ENCODE results near the gene TRANK1. TPM values are rescaled to one million over a fixed set of nuclear protein-coding genes. Genes with fewer than 3 reads are reported as not detected.
A peak's percentile ranks its signal among the peaks of the same experiment; 100 is the strongest.

TRANK1 gene
- total and polyA plus RNA-seq, 2 experiments from 2014 or later = 1.8 to 6.7 TPM

DNA sequence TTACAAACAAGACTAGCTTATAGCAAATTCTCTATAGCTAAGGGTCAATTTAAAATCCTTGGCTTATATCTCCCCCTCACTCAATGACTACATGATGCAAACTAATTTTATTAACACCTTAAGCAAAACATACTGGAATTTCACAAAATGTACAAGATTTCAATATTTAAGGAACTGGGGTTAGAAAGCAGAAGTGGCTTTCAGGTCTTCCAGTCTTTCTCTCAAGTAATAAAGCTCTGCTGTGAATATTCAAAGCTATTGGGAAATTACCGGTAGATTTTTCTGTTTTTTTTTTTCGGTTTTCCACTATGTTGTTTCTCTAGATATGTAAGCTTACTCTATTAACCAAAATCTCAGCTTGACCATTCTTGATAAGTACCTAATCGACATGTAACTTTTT lies 44.2 kb upstream of the TRANK1 start:
- Histone ChIP-seq H3K27me3 (ENCODE audit: insufficient read depth) (no peaks in the 10 kb centered on the region), H3K4me1 (ENCODE audit: insufficient read depth) (peaks cover 37% of the 10 kb centered on the region), H3F3A (replicated peaks; ENCODE audit: low read depth) (no peaks in the 10 kb centered on the region), H3K36me3 (ENCODE audit: insufficient read depth) (peaks cover 24% of the 10 kb centered on the region), H4K20me1 (replicated peaks; ENCODE audit: insufficient read depth) (peaks cover 27% of the 10 kb centered on the region; the same call in 1 of the 2 replicates), H3K4me3 (peak overlapping the region; percentile 83; the same call in 1 of the 2 replicates), H3K9me2 (ENCODE audit: insufficient read depth) (no peaks in the 10 kb centered on the region), H3K79me2 (replicated peaks; ENCODE audit: insufficient read depth) (peaks cover 49% of the 10 kb centered on the region), H3K27ac (ENCODE audit: low read depth) (no peak overlapping the region), H2AFZ (no peak overlapping the region), H3K4me2 (peak overlapping the region; percentile 91)
- 0 out of 2 replicates have a peak overlapping the region, but pooled peaks have one; percentile 30 for H3K27ac Mint-ChIP-seq
- H3K9me3 Mint-ChIP-seq = no peaks in the 10 kb centered on the region
- H3K4me3 Mint-ChIP-seq = peak overlapping the region; percentile 41
- H3K4me1 Mint-ChIP-seq = peaks cover 30% of the 10 kb centered on the region
- DNase-seq (ENCODE audit: low spot score) = no peak
- TF ChIP-seq, protein P1, sequence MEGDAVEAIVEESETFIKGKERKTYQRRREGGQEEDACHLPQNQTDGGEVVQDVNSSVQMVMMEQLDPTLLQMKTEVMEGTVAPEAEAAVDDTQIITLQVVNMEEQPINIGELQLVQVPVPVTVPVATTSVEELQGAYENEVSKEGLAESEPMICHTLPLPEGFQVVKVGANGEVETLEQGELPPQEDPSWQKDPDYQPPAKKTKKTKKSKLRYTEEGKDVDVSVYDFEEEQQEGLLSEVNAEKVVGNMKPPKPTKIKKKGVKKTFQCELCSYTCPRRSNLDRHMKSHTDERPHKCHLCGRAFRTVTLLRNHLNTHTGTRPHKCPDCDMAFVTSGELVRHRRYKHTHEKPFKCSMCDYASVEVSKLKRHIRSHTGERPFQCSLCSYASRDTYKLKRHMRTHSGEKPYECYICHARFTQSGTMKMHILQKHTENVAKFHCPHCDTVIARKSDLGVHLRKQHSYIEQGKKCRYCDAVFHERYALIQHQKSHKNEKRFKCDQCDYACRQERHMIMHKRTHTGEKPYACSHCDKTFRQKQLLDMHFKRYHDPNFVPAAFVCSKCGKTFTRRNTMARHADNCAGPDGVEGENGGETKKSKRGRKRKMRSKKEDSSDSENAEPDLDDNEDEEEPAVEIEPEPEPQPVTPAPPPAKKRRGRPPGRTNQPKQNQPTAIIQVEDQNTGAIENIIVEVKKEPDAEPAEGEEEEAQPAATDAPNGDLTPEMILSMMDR (conservative IDR thresholded peaks at IDR 0.05; ENCODE audit: low read depth in 2 of 2) = no peak
- TF ChIP-seq STAT1 (IDR thresholded peaks at IDR 0.05; ENCODE audit: unreplicated experiment) (no peak), EZH2 (IDR thresholded peaks at IDR 0.05; ENCODE audit: low read depth, unreplicated experiment) (no peak), EZH2phosphoT487 (IDR thresholded peaks at IDR 0.05; ENCODE audit: unreplicated experiment) (no peak), ZNF114 (CRISPR knock-in tag; IDR thresholded peaks at IDR 0.05) (no peak), NANOG (IDR thresholded peaks at IDR 0.05; ENCODE audit: borderline replicate concordance) (no peak), ZNF331 (CRISPR knock-in tag; IDR thresholded peaks at IDR 0.05; ENCODE audit: low read depth) (no peak), JUNB (IDR thresholded peaks at IDR 0.05; ENCODE audit: unreplicated experiment) (no peak), CREB1 (CRISPR knock-in tag; IDR thresholded peaks at IDR 0.05; ENCODE audit: low read depth) (no peak)
- ATAC-seq = no peak
- H3K36me3 Mint-ChIP-seq (ENCODE audit: low read depth) = peaks cover 56% of the 10 kb centered on the region
- no peaks in the 10 kb centered on the region for H3K27me3 Mint-ChIP-seq (ENCODE audit: insufficient read depth, low read depth, poor library complexity)

GRCh38 chr3:36988356-36988755 lies 43.5 kb upstream of the TRANK1 start:
- Mint-ChIP-seq H3K4me3 (no peak overlapping the region; the same call in 2 of the 3 replicates), H3K27me3 (ENCODE audit: insufficient read depth, low read depth, poor library complexity) (no peaks in the 10 kb centered on the region), H3K4me1 (peaks cover 30% of the 10 kb centered on the region), H3K9me3 (no peaks in the 10 kb centered on the region), H3K27ac (no peak overlapping the region), H3K36me3 (ENCODE audit: low read depth) (peaks cover 63% of the 10 kb centered on the region)
- peaks cover 37% of the 10 kb centered on the region for H3K4me1 ChIP-seq (ENCODE audit: insufficient read depth)
- H4K20me1 ChIP-seq (replicated peaks; ENCODE audit: insufficient read depth) = peaks cover 27% of the 10 kb centered on the region; the same call in 1 of the 2 replicates
- H3K27ac ChIP-seq (ENCODE audit: low read depth) = no peak overlapping the region
- DNase-seq (ENCODE audit: low spot score) (no peak), ATAC-seq (no peak)
- peak overlapping the region; percentile 91; the same call in 1 of the 2 replicates for H3K4me2 ChIP-seq
- no peaks in the 10 kb centered on the region for H3F3A ChIP-seq (replicated peaks; ENCODE audit: low read depth)
- H3K36me3 ChIP-seq (ENCODE audit: insufficient read depth) = peaks cover 30% of the 10 kb centered on the region
- peaks cover 47% of the 10 kb centered on the region for H3K79me2 ChIP-seq (replicated peaks; ENCODE audit: insufficient read depth)
- no peaks in the 10 kb centered on the region for H3K27me3 ChIP-seq (ENCODE audit: insufficient read depth)
- no peak overlapping the region for H2AFZ ChIP-seq
- H3K4me3 ChIP-seq = no peak overlapping the region
- H3K9me2 ChIP-seq (ENCODE audit: insufficient read depth) = no peaks in the 10 kb centered on the region
- TF ChIP-seq, protein P2, sequence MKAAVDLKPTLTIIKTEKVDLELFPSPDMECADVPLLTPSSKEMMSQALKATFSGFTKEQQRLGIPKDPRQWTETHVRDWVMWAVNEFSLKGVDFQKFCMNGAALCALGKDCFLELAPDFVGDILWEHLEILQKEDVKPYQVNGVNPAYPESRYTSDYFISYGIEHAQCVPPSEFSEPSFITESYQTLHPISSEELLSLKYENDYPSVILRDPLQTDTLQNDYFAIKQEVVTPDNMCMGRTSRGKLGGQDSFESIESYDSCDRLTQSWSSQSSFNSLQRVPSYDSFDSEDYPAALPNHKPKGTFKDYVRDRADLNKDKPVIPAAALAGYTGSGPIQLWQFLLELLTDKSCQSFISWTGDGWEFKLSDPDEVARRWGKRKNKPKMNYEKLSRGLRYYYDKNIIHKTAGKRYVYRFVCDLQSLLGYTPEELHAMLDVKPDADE (IDR thresholded peaks at IDR 0.05) = no peak
- no peak for TF ChIP-seq ZNF114 (CRISPR knock-in tag; IDR thresholded peaks at IDR 0.05)
- TF ChIP-seq POLR2AphosphoS5 (IDR thresholded peaks at IDR 0.05; ENCODE audit: low read depth) = 0 out of 2 replicates have a peak, but pooled peaks have one; percentile 2
- no peak for TF ChIP-seq CREB1 (CRISPR knock-in tag; IDR thresholded peaks at IDR 0.05; ENCODE audit: low read depth)
- TF ChIP-seq, protein P3, sequence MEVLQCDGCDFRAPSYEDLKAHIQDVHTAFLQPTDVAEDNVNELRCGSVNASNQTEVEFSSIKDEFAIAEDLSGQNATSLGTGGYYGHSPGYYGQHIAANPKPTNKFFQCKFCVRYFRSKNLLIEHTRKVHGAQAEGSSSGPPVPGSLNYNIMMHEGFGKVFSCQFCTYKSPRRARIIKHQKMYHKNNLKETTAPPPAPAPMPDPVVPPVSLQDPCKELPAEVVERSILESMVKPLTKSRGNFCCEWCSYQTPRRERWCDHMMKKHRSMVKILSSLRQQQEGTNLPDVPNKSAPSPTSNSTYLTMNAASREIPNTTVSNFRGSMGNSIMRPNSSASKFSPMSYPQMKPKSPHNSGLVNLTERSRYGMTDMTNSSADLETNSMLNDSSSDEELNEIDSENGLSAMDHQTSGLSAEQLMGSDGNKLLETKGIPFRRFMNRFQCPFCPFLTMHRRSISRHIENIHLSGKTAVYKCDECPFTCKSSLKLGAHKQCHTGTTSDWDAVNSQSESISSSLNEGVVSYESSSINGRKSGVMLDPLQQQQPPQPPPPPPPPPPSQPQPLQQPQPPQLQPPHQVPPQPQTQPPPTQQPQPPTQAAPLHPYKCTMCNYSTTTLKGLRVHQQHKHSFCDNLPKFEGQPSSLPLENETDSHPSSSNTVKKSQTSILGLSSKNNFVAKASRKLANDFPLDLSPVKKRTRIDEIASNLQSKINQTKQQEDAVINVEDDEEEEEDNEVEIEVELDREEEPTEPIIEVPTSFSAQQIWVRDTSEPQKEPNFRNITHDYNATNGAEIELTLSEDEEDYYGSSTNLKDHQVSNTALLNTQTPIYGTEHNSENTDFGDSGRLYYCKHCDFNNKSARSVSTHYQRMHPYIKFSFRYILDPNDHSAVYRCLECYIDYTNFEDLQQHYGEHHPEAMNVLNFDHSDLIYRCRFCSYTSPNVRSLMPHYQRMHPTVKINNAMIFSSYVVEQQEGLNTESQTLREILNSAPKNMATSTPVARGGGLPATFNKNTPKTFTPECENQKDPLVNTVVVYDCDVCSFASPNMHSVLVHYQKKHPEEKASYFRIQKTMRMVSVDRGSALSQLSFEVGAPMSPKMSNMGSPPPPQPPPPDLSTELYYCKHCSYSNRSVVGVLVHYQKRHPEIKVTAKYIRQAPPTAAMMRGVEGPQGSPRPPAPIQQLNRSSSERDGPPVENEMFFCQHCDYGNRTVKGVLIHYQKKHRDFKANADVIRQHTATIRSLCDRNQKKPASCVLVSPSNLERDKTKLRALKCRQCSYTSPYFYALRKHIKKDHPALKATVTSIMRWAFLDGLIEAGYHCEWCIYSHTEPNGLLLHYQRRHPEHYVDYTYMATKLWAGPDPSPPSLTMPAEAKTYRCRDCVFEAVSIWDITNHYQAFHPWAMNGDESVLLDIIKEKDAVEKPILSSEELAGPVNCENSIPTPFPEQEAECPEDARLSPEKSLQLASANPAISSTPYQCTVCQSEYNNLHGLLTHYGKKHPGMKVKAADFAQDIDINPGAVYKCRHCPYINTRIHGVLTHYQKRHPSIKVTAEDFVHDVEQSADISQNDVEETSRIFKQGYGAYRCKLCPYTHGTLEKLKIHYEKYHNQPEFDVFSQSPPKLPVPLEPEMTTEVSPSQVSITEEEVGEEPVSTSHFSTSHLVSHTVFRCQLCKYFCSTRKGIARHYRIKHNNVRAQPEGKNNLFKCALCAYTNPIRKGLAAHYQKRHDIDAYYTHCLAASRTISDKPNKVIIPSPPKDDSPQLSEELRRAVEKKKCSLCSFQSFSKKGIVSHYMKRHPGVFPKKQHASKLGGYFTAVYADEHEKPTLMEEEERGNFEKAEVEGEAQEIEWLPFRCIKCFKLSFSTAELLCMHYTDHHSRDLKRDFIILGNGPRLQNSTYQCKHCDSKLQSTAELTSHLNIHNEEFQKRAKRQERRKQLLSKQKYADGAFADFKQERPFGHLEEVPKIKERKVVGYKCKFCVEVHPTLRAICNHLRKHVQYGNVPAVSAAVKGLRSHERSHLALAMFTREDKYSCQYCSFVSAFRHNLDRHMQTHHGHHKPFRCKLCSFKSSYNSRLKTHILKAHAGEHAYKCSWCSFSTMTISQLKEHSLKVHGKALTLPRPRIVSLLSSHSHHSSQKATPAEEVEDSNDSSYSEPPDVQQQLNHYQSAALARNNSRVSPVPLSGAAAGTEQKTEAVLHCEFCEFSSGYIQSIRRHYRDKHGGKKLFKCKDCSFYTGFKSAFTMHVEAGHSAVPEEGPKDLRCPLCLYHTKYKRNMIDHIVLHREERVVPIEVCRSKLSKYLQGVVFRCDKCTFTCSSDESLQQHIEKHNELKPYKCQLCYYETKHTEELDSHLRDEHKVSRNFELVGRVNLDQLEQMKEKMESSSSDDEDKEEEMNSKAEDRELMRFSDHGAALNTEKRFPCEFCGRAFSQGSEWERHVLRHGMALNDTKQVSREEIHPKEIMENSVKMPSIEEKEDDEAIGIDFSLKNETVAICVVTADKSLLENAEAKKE (CRISPR knock-in tag; IDR thresholded peaks at IDR 0.05) = no peak
